ENCODE data around the gene NKTR.

DNA sequence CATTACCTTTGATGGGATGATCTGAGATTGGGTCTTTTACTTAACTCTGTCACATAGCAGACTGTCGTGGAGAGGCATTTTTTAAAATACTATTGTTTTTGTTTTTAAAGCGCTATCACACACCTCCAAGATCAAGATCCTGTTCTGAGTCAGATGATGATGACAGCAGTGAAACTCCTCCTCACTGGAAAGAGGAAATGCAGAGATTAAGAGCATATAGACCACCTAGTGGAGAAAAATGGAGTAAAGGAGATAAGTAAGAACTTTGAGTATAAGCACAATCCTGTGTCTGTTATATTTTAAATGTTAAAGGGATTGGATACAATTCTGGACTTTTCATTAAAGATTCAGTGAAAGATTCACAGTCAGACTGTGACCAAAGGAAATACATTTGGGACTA lies 34.6 kb downstream of the NKTR start:
- TF ChIP-seq, protein P1, sequence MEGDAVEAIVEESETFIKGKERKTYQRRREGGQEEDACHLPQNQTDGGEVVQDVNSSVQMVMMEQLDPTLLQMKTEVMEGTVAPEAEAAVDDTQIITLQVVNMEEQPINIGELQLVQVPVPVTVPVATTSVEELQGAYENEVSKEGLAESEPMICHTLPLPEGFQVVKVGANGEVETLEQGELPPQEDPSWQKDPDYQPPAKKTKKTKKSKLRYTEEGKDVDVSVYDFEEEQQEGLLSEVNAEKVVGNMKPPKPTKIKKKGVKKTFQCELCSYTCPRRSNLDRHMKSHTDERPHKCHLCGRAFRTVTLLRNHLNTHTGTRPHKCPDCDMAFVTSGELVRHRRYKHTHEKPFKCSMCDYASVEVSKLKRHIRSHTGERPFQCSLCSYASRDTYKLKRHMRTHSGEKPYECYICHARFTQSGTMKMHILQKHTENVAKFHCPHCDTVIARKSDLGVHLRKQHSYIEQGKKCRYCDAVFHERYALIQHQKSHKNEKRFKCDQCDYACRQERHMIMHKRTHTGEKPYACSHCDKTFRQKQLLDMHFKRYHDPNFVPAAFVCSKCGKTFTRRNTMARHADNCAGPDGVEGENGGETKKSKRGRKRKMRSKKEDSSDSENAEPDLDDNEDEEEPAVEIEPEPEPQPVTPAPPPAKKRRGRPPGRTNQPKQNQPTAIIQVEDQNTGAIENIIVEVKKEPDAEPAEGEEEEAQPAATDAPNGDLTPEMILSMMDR (conservative IDR thresholded peaks at IDR 0.05) = 0 out of 2 replicates have a peak, but pooled peaks have one; percentile 12
- TF ChIP-seq EZH2 (IDR thresholded peaks at IDR 0.05; ENCODE audit: low read depth) = no peak
